GM21447 (cell line): Measurements from ENCODE around the gene EXOC6B.

Experiments
- ATAC-seq: cut with Tn5 transposase; IDR thresholded peaks from one replicate; pipeline ENCODE4 v1.9.1; 2021; ENCODE audit not compliant: unreplicated experiment

Gene EXOC6B

GRCh38 chr2:72128059-72128842 is 697.6 kb downstream of the EXOC6B start:
- ATAC-seq = no peak

GRCh38 chr2:72127401-72128058 is 698.3 kb downstream of the EXOC6B start:
- no peak for ATAC-seq

DNA sequence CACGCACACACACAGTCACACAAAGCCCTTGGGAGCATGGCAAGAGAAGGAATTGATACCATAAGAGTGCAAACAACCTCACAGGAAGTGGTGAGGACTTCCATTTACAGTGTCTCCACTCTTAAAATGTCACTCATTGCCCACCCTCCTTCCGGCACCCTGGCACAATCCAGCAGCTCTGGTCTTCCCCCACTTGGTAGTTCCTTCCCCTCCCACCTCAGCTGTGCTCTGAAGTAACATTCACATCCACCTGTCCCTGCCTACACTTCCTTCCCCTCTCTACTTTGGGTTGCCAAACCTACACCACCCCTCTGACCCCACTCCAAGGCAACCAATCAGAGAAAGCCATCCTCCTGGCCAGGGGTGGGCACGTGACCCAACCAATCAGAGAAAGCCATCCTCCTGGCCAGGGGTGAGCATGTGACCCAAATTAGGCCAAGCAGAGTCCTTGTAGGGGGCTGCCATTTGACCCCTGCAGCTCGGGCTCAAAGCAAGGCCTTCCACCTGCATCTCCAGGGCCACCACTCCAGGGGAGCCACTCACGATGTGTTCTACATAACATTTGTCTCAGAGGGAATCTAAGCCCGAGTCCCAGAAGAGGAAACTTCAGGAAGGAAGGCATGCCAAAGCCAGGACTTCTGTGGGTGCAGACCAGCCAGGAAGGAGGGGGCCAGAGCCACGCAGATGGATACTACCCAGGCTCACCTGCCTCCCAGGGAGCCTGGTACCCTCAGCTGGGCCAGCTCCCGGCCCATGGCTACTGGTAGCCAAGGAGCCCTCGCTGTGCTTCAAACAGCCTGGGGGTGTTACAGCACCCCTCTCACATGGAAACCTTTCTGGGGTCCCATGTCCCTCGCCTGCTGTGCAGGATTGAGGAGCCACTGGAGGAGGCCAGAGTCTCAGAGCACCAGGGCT is 699.4 kb downstream of the EXOC6B start:
- ATAC-seq = no peak
